Activated T-helper 1 cell treated with Interleukin-2 at 50 U/mL for 16 hours (primary cell): ENCODE results near the gene WDR48.

Experiments
- DNase-seq: peaks from one replicate; pipeline ENCODE4 v3.0.0-alpha.2; 2020; ENCODE audit warnings: low read depth

WDR48 gene

DNA sequence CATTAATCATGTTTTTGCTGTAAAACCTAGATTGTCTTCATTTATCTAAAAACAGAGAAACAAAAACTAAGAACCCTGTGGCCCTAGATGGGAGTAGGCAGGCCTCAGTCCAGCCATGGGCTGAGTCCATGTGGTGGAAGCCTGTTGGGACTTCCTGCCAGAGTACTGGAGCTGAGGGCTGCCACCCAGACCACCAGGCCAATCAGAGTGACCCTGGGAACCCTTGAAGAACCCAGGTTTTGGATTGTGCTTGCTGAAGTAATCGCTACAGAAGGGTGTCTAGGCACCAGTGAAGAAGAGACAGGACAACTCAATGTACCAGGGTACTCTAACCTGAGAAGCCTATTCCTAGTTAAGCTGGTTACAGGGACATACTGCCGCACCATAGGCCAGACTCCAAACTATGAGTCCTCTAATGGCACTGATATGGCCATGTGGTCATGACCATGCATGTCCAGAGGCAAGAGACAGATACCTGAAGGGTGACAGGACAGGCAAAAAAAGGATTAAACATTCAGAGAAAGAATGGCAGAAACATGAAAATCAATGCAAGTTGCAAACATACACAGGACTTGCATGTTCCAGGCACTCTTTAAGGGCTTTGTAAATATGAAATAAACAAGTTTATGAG is 88.6 kb downstream of the WDR48 start:
- no peak for DNase-seq

DNA sequence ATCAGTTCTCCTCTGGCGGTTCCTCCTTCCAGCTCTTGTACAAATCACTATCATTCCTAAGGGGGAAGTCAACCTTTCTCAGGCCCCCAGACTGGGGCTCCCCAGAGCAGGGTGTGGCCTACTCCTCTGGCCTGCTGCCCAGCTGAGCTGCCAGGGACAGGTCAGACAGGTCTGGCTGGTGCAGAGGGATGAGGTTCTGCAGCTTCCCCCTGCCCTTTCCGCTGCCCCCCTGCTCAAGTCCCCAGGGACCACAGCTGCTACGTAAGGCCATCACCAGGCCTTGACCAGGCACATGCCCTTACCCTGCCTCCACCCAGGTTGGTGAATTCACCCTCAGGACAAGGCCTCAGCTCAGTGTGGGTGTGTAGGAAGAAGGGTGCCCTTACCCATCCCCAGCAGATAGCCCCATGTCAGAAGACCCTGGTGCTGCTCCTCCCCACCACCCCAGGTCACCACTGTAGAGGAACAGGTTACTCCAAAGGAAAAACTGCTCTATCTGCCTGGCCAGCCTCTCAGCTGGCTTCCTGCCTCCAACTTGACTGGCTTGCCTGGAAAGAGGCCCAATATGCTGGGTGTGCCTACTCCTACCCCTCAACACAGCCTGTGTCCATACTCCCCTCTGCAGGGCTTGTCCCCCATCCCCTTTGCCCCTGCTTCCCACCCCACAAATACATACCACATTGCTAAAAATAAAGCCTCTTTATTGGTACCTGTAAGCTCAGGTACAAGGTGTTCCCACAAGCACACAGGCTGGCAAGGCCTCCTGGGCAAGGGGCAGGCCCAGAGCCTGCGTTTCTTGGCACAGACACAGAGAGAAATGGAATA is 89.6 kb downstream of the WDR48 start:
- no peak for DNase-seq

DNA sequence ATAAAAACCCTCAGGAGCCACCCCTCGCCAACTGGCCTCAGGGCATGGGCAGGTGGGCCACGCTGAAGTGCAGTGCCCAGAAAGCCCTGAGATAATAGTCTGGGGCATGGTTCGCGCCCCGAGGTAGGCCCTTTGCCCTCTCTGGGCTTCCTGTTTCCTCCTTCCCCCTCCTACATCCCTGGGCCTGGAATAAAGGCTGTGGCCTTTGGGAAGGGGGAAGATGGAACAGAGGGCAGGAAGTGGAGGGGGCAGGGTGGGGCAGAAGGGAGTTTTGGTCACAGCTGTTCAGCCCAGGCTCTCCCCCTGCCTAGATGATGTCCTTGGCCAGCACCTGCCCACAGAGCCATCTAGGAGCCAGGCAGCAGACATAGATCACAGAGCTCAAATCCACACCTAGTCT is 90.3 kb downstream of the WDR48 start:
- DNase-seq: no peak

DNA sequence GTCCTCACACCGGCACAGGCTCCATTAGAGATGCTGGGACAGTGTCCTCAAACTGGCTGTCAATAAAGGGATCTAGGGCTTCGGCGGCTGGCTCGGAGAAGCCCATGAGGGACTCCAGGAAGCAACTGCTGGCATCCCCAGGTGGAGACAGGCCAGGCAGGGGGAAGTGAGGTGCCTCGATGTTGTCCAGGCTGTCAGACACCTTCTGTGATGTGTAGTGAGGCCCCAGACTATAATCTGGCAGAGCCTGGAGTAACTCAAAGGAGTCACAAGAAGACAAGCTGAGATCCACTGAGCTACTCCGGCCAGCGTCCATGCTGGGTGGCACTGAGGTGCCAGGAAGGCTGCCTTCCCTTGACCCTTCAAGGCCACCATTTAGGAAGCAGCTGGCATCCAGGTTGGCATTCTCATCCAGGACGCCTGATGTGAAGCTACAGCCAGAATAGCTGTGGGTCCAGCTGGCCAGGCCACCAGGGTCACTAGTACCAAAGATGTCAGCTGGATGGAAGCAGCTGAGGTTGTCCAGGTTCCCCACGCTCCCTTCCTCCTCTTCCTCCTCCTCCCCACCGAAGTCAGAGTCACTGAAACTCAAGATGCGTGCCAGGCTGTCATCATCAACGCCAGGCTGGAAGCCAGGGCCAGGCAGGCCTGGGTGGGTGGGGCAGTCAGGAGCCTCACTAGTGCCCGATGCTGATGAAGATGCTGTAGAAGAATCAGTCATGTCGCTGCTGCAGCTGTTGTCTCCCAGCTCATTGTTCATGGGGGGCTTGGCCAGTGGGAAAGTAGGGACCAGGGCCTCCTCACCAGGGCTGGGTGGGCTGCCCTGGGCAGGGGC is 91.5 kb downstream of the WDR48 start:
- DNase-seq: no peak

DNA sequence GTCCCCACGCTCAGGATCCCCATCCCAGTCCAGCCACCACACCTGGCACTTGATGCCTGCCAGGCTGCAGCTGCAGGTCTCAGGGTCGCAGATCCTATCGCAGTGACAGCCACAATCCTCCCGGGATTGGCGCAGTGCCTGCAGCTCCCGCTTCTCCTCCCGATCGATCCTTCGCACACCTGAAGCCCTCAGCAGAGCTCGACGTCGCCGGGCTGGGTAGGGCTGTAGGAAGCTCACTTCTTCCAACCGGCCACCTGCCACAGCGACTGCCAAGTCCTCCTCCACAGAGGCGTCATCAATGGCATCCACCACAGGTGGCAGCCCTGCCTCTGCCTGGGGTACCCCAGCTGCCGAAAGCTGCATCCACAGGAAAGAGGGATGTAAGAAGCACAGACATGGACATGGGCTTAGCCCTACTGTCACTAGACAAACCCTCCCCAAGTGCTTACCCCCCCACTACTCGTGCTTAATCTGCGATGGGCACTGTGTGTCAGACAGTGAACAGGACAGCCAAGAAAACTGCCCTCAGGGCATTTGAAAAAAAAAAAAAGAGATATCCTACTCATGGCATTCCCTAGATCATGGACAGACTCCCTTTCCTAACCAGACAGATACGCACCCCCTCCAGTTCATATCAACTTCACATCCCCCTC is 92.4 kb downstream of the WDR48 start:
- no peak for DNase-seq

DNA sequence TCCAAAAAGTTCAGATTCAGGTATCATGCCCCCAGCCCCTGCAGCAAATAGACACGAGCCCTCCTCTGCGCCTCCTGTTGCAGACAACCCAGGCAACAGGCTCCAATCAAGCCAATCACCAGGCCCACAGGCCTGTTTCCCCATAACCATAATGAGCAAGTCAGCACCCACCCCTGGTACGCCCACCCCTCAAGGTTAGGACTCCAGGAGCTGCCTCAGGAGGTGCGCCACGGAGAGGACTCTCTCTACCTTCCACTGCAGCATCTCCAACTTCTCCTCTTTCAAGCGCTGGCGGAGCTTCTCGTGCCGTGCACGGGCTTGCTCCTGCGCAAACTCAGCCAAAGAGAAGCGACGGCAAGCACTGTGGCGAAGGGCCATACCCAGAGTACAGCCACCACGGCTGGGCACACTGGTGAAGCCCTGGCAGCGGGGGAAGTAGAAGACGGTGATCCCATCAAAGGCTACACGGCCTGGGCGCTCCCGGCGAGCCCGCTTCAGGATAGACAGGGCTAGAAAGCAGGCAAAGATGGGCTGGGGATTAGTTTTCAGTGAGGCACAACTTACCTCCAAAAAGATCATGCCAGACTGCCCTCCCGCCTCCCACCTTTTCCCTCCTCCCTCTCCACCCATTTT is 93.0 kb downstream of the WDR48 start:
- DNase-seq: no peak

DNA sequence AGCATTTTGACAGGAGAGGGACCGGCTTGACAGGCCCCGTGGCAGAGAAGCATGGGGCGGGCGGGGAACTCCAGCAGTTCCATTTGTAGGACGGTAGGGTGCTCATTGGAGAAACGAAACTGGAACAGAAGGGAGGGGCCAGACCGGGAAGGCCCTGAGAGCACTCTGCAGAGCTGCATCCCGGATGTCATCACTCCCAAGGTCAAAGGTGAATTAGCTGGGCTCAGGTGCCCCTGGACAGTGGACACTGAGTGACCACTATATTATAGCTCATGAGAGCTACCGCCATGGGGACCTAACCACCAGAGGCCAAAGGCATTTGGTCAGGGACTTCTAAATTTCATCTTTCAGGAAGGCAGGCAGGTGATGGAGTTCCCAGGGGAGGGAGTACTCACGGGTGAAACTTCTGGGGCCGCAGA is 94.3 kb downstream of the WDR48 start:
- no peak for DNase-seq
